Uterus (tissue), 2 donors: ENCODE measurements around the gene RSKR.

ENCODE experiments used
- POLR2A ChIP-seq, 2 donors: fragments of 450-650 bp; IDR thresholded peaks; one replicate each; pipeline ENCODE4 v1.6.1; 2016; ENCODE audit warnings: antibody characterized with exemption in 2 of 2, mild to moderate bottlenecking in 1 of 2, moderate library complexity in 1 of 2
- TF ChIP-seq, protein P1 (sequence below), 4 experiments: fragments of 200-600 bp in 2 of 4; fragments of 450-650 bp in 2 of 4; sonication (generic) in 2 of 4; IDR thresholded peaks; one replicate each; pipeline ENCODE4 v1.5.1; 2016 to 2019; ENCODE audit warnings: antibody characterized with exemption in 4 of 4, mild to moderate bottlenecking in 2 of 4, moderate library complexity in 1 of 4

DNA sequence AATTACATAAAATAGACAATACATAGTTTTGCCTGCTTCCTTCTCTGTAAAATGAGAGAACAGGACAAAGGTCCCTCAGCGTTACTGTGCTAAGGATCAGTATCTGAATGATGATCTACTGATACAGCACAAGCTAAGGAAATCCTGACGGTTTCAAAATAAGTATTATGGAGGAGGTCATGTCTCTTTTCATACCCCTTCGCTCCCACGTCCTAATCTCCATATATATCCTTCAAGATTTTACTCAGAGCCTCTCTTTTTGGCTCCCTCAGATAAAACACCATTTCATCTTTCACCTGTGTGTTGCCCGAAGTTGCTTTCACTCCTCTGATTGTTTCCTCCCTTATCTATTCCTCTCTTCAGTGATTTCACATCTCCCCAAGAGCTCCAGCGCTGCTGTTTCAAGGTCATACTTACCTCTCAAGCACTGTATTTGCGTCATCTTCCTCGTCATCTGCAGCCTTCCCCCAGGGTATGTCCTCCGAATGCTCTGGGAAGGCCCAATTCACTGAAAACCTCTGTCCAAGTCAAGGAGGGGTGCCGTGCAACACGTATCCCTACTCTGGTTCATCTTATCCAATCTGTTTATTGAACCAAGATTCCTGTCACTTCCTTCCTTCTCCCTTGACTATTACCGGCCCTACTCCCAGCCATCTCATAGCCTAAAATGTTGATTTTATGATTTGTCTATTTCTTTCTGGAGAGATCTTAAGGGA, 32.2 kb upstream of the RSKR start:
- TF ChIP-seq, protein P1, sequence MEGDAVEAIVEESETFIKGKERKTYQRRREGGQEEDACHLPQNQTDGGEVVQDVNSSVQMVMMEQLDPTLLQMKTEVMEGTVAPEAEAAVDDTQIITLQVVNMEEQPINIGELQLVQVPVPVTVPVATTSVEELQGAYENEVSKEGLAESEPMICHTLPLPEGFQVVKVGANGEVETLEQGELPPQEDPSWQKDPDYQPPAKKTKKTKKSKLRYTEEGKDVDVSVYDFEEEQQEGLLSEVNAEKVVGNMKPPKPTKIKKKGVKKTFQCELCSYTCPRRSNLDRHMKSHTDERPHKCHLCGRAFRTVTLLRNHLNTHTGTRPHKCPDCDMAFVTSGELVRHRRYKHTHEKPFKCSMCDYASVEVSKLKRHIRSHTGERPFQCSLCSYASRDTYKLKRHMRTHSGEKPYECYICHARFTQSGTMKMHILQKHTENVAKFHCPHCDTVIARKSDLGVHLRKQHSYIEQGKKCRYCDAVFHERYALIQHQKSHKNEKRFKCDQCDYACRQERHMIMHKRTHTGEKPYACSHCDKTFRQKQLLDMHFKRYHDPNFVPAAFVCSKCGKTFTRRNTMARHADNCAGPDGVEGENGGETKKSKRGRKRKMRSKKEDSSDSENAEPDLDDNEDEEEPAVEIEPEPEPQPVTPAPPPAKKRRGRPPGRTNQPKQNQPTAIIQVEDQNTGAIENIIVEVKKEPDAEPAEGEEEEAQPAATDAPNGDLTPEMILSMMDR (IDR thresholded peaks at IDR 0.05): no peak
- TF ChIP-seq POLR2A (IDR thresholded peaks at IDR 0.05): no peak
